Activated T-helper 17 cell treated with anti-CD3 and anti-CD28 coated beads, Interleukin-2, amount 50 U/mL, for 72 hours (primary cell): Measurements from ENCODE around the gene P2RX3. TPM values are rescaled to one million over a fixed set of nuclear protein-coding genes. Genes with fewer than 3 reads are reported as not detected.

ENCODE experiments used
- ATAC-seq: fragments of 150-1000 bp; cut with Tn5 transposase; replicated peaks from 2 replicates; pipeline ENCODE4 v1.10.0; 2021; ENCODE audit warnings: mild to moderate bottlenecking, moderate library complexity
- H3K27ac Mint-ChIP-seq: one replicate; pipeline ENCODE4 v1.8.0; 2022; ENCODE audit warnings: mixed read lengths
- H3K27me3 Mint-ChIP-seq: one replicate; pipeline ENCODE4 v1.8.0; 2022; ENCODE audit warnings: mixed read lengths
- H3K36me3 Mint-ChIP-seq: one replicate; pipeline ENCODE4 v1.8.0; 2022; ENCODE audit warnings: low read depth, mild to moderate bottlenecking, mixed read lengths
- H3K4me1 Mint-ChIP-seq: one replicate; pipeline ENCODE4 v1.8.0; 2022; ENCODE audit warnings: mixed read lengths
- H3K4me3 Mint-ChIP-seq: one replicate; pipeline ENCODE4 v1.8.0; 2022; ENCODE audit warnings: mild to moderate bottlenecking, mixed read lengths
- H3K9me3 Mint-ChIP-seq: one replicate; pipeline ENCODE4 v1.8.0; 2022; ENCODE audit warnings: mixed read lengths
- total RNA-seq, 2 donors: library from RNA; stranded (reverse); gene quantifications; one replicate each; pipeline ENCODE4 v1.2.3, GENCODE V29; 2022

The P2RX3 gene
- total RNA-seq, 2 donors from 2014 or later, result not detected

DNA sequence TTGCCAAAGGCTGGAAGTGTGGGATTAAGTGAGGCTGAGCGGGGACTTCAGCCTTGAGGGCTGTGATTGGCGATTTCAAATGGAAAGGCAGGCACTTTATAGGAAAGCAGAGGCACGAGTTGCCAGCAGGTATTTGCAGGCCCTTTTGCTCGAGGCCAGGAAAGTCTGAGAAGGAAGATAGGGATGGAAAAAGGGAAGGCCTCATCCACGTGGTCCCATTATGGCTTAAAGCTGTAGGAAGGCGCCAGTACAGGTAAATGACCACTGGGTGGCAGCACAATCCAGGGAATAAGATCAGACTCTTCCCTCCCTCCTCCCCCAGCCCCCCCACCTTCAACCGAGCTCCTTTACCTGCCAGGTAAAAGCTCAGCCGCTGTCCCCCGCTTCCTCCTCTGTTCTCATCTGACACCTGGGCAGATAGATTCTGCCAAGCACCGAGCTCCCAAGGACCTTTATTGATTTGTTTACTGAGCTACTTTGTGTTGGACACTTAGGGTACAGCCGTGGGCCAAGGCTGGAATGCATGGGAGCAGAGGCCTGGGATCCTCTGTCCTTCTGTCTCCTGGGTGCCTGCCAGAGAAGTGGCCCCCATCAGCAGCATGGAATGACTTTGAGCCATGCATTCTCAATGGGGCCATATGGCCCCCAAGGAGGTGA is 7.5 kb downstream of the P2RX3 start:
- peak overlapping the region; percentile 36 for H3K27ac Mint-ChIP-seq
- no peak overlapping the region for H3K4me3 Mint-ChIP-seq
- H3K27me3 Mint-ChIP-seq, result no peaks in the 10 kb centered on the region
- no peaks in the 10 kb centered on the region for H3K36me3 Mint-ChIP-seq
- H3K4me1 Mint-ChIP-seq, result peaks cover 8% of the 10 kb centered on the region
- no peaks in the 10 kb centered on the region for H3K9me3 Mint-ChIP-seq
- ATAC-seq, result peak; percentile 78

DNA sequence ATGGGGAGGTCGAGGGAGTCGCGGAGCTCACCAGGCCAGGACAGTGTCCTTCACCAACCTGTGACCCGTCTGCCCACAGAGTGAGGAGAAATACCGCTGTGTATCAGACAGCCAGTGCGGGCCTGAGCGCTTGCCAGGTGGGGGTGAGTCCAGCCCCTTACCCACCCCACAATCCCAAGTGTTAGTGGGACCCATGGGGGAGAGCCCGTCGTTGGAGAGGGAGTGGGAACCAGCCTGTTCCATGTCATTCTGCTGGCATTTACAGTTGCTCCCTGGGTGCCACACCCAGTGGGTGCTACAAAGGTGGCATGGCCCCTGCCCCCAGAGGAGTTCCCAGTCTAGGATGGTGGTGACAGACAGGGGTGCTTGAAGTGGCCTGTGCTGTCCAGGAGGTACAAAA is 9.2 kb downstream of the P2RX3 start:
- Mint-ChIP-seq H3K4me3 (no peak overlapping the region), H3K9me3 (no peaks in the 10 kb centered on the region), H3K4me1 (peaks cover 8% of the 10 kb centered on the region), H3K27ac (peak overlapping the region; percentile 31), H3K36me3 (no peaks in the 10 kb centered on the region), H3K27me3 (no peaks in the 10 kb centered on the region)
- no peak for ATAC-seq

DNA sequence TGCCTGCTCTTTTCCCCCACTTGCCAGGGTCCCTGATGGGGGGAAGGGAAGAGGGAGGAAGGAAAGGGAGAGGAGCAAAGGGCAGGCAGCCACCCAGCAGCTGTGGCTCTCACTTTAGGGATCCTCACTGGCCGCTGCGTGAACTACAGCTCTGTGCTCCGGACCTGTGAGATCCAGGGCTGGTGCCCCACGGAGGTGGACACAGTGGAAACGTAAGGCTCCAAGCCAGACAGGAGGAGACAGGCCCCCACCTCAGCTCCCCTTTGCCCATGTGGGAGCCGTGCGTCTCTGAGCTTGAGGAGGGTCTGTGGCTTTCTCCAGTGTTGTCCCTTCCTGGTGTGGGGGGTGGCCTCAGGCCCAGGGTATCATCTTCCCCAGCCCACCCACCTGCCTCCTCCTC is 9.9 kb downstream of the P2RX3 start:
- peaks cover 8% of the 10 kb centered on the region for H3K4me1 Mint-ChIP-seq
- H3K27ac Mint-ChIP-seq, result peak overlapping the region; percentile 31
- no peaks in the 10 kb centered on the region for H3K36me3 Mint-ChIP-seq
- no peak overlapping the region for H3K4me3 Mint-ChIP-seq
- no peaks in the 10 kb centered on the region for H3K27me3 Mint-ChIP-seq
- ATAC-seq, result no peak
- no peaks in the 10 kb centered on the region for H3K9me3 Mint-ChIP-seq

DNA sequence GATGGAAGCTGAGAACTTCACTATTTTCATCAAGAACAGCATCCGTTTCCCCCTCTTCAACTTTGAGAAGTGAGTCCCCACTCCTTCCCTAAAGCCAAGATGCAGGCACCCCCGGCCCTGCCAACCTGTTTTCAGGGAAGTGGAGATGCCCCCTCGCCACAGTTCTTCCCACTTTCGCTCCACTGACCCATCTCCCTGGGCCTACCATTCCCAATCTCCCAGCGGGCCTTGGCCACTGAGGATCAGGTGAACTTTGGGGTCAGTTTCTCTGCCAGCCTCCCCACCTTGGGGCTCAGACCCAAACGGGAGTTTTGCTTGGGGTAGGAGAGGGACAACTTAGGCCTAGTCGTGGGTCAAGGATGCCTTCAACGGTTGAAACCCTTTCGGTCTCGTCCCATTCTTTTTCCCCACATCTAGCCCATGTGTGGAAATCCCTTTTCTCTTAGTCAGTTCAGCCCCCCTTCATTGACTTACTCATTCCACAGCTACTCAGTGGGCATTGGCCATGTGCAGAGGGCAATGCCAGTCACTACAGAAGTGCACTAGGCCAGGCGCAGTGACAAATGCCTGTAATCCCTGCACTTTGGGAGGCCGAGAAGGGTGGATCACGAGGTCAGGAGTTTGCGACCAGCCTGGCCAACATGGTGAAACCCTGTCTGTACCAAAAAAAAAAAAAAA is 10.6 kb downstream of the P2RX3 start:
- Mint-ChIP-seq H3K9me3 (no peaks in the 10 kb centered on the region), H3K27me3 (no peaks in the 10 kb centered on the region), H3K4me1 (peaks cover 8% of the 10 kb centered on the region), H3K36me3 (no peaks in the 10 kb centered on the region), H3K27ac (no peak overlapping the region), H3K4me3 (no peak overlapping the region)
- no peak for ATAC-seq

DNA sequence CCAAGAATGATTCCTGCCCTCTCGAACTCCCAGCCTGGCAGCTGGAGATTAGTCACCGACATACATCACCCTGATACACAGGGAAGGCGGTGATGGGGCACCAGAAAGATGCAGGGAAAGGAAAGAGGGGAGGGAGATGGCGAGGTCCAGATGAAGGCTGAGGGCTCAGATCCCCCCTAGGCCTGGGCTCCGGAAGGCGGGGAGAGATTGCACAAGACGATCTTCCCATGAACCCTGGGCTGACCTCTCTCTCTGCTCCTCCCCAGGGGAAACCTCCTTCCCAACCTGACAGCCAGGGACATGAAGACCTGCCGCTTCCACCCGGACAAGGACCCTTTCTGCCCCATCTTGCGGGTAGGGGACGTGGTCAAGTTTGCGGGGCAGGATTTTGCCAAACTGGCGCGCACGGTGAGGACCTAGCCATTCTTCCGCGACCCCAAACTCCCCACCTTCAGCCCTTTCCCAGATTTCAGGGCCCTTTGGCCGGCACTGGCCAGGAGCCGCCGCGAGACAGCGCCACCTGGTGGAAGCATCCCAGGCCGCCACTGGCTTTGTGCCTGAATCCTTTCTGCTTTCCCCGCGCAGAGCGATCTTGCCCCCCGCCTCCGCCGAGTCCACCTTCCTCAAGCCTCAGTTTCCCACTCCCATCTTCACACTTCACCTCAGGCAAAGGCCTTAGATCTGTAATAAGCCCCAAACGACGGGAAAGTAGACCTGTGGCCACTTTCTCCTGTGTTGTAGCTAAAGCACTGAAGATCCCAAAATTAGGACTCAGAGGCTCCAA is 11.5 kb downstream of the P2RX3 start:
- H3K4me3 Mint-ChIP-seq, result no peak overlapping the region
- peak; percentile 65 for ATAC-seq
- peaks cover 8% of the 10 kb centered on the region for H3K4me1 Mint-ChIP-seq
- H3K36me3 Mint-ChIP-seq, result no peaks in the 10 kb centered on the region
- H3K27ac Mint-ChIP-seq, result no peak overlapping the region
- H3K9me3 Mint-ChIP-seq, result no peaks in the 10 kb centered on the region
- H3K27me3 Mint-ChIP-seq, result peaks cover 4% of the 10 kb centered on the region

DNA sequence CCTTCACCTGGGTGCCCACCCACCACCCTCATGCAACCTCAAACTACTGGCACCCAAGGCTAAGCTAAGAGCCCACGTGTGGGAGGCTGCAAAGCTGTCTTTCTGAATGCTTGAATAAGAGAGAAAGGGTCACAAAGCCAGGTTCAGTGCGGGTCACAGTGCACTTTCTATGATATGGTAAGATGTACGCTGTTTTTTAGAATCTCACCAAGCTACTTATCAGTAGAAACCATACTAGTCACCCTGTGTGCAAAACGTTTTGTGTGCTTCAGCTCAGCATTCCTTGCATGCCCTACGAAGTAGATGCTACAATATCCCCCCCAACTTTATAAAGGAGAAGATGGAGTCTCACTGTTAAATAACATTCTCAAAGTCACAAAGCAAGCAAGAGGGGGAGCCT is 14.9 kb downstream of the P2RX3 start:
- no peaks in the 10 kb centered on the region for H3K36me3 Mint-ChIP-seq
- H3K27me3 Mint-ChIP-seq, result peaks cover 7% of the 10 kb centered on the region
- no peaks in the 10 kb centered on the region for H3K4me1 Mint-ChIP-seq
- no peak overlapping the region for H3K4me3 Mint-ChIP-seq
- no peak for ATAC-seq
- H3K9me3 Mint-ChIP-seq, result no peaks in the 10 kb centered on the region
- H3K27ac Mint-ChIP-seq, result no peak overlapping the region

DNA sequence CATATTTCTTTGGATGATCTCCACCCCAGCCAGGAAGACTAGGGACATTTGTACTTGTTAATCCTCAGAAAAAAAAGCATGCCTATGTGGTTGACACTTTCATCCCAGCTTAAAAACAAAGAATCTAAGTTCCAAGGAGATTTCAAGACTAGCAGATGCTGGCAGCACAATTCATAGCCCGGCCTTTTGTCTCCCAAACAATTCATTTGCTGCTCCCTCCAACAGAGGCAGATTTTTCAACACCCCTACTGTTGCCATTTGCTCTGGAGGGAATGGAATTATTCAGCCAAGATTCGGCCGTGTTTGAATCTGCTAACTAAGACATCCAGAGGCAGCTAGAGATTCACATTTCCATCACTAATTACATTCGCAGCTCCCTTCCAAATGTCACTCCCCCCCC is 15.3 kb downstream of the P2RX3 start:
- Mint-ChIP-seq H3K4me1 (no peaks in the 10 kb centered on the region), H3K36me3 (no peaks in the 10 kb centered on the region), H3K4me3 (no peak overlapping the region), H3K9me3 (no peaks in the 10 kb centered on the region), H3K27me3 (peaks cover 7% of the 10 kb centered on the region), H3K27ac (no peak overlapping the region)
- ATAC-seq, result no peak

DNA sequence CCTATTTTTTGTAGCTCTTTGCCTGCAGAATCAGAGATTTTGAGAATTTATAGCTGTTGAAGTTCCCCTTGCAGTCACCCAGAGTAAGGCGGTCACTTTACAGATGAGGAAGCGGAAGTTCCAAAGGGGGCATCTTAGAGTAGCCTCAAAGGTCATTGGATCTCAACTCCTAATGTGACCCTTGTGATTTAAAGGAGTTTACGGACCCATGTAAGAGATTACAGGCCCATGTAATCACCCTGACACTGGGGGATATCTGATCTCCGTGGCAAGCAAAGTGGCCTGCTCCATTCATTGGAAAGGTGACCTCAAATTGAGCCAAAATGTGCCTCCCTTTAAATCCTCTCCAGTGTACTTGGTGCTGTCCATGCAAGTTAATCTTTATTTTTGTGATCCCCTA is 15.7 kb downstream of the P2RX3 start:
- no peak for ATAC-seq

DNA sequence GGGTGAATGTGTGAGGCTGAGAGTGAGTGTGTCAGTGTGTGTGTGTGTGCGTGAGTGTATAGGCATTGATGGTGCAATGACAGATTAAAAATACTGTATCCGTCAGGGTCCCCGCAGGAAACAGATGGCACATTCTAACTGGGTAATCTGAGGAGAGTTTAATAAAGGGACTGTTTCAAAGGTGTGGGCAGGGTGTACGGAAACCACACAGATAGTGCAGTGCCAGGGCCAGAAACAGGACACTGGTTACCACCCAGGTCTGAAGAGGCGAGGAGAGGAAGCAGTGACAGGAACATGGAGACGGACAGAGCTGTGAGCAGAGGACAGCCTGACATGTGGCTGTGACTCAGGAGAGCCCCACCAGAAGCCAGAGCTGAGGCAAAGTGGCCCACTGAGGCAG is 16.5 kb downstream of the P2RX3 start:
- no peak for ATAC-seq

More for the DNA sequence above, 15.7 kb downstream of the P2RX3 start:
- no peaks in the 10 kb centered on the region for H3K4me1 Mint-ChIP-seq
- no peak overlapping the region for H3K27ac Mint-ChIP-seq
- H3K27me3 Mint-ChIP-seq, result peaks cover 7% of the 10 kb centered on the region
- H3K4me3 Mint-ChIP-seq, result no peak overlapping the region
- no peaks in the 10 kb centered on the region for H3K9me3 Mint-ChIP-seq
- H3K36me3 Mint-ChIP-seq, result no peaks in the 10 kb centered on the region

DNA sequence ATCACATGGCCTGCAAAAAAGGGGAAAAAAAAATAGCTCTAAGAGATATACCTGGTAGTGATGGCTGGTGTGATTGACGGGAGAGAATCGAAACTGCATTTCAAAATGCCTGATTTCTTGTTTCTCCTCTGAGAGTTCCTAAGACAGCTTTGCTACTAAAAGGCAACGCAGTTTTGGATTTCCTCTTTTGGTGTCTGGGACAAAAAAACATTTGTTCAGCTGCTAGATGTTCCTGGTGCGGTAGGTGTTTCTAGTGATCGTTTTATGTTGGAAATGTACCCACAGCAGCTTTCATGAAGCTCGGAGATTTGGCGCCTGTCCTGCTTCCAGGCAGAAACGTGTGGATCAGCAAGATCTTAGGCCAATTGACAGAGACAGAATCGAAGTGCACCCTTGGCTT is 18.1 kb downstream of the P2RX3 start:
- Mint-ChIP-seq H3K27me3 (peaks cover 7% of the 10 kb centered on the region), H3K36me3 (no peaks in the 10 kb centered on the region), H3K4me1 (no peaks in the 10 kb centered on the region), H3K27ac (no peak overlapping the region), H3K4me3 (no peak overlapping the region), H3K9me3 (no peaks in the 10 kb centered on the region)
- no peak for ATAC-seq

More for the DNA sequence above, 16.5 kb downstream of the P2RX3 start:
- no peaks in the 10 kb centered on the region for H3K4me1 Mint-ChIP-seq
- H3K4me3 Mint-ChIP-seq, result no peak overlapping the region
- peaks cover 7% of the 10 kb centered on the region for H3K27me3 Mint-ChIP-seq
- H3K27ac Mint-ChIP-seq, result no peak overlapping the region
- no peaks in the 10 kb centered on the region for H3K36me3 Mint-ChIP-seq
- no peaks in the 10 kb centered on the region for H3K9me3 Mint-ChIP-seq

DNA sequence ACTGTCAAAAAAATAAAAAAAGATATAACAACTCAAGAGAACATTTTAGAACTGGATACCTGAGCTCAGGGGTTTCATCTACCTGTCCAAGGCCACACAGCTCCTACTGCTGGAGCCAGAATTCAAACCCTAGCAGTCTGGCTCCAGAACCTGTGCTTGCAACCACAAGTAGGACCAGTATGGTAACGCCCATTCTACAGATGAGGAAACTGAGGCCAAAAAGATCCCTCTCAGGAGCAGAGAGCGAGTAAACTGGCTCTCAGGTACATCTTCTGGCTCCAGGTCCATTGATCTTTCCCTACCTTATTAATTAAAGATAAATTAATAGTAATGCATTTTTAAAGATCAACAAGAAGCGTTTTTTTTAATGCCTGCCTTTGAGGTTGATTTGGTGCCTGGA is 19.2 kb downstream of the P2RX3 start:
- no peak for ATAC-seq
- no peaks in the 10 kb centered on the region for H3K4me1 Mint-ChIP-seq
- no peak overlapping the region for H3K4me3 Mint-ChIP-seq
- no peaks in the 10 kb centered on the region for H3K9me3 Mint-ChIP-seq
- no peak overlapping the region for H3K27ac Mint-ChIP-seq
- H3K36me3 Mint-ChIP-seq, result no peaks in the 10 kb centered on the region
- peaks cover 7% of the 10 kb centered on the region for H3K27me3 Mint-ChIP-seq

DNA sequence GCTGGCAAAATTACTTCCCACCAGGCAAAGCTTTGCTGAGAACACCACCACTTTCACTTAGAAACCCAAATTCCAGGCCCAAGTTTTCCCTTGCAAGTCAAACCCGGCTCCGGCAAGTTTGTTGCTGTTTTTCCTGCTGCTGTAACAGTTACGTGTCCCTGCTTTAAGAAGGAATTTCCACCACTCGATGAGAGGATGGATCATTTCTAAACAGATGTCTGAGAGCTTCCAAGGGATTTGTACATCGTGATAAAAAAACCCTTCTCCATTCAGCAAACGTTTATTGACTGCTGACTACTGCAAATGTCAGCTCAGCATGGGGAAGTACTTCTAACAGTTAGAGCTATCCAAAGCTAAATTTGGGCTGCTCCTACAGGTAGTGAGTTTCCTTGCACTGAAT is 19.7 kb downstream of the P2RX3 start:
- Mint-ChIP-seq H3K27me3 (peaks cover 9% of the 10 kb centered on the region), H3K4me3 (no peak overlapping the region), H3K27ac (no peak overlapping the region), H3K4me1 (no peaks in the 10 kb centered on the region), H3K36me3 (no peaks in the 10 kb centered on the region), H3K9me3 (no peaks in the 10 kb centered on the region)
- no peak for ATAC-seq

DNA sequence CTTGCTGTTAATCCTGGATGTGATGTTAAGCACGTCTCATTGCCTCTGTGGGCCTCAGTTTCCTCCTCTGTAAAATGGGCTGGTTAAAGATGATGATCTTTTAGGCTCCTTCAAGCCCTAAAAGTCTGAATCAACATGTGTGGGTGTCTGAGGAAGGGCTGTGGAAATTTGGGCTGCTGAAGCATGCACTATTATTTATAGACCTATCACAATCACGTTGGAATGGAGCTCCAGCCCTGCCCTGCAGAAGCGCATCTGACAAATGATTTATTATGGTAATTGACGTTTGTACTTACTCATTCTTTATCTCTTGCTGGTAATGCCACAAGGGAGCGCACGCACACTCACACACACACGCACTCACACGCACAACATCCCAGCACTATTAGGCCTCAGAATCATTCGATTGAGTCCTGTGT is 20.4 kb downstream of the P2RX3 start:
- ATAC-seq, result peak; percentile 26
- no peaks in the 10 kb centered on the region for H3K36me3 Mint-ChIP-seq
- no peak overlapping the region for H3K27ac Mint-ChIP-seq
- H3K4me1 Mint-ChIP-seq, result no peaks in the 10 kb centered on the region
- peaks cover 15% of the 10 kb centered on the region for H3K27me3 Mint-ChIP-seq
- no peaks in the 10 kb centered on the region for H3K9me3 Mint-ChIP-seq
- no peak overlapping the region for H3K4me3 Mint-ChIP-seq

DNA sequence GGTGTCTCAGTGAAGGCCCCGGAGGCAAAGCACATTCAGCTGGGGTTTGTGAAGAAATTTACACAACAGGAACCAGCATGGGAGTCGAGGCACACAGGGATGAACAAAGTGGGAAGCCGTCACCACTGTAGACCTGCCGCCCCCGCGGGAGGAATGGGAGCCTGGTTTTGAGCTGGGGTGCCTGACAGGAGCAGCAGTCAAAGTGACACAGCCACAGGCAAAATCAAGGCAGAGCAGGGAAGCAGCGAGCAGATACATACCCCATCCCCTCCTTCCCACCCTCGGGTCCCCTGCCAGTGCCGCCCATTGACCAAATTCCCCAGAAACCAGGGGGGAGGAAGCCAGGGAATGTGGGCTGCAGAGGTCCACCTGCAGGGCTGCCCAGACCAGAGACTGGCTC is 20.8 kb downstream of the P2RX3 start:
- H3K27me3 Mint-ChIP-seq, result peaks cover 15% of the 10 kb centered on the region
- H3K4me1 Mint-ChIP-seq, result no peaks in the 10 kb centered on the region
- H3K9me3 Mint-ChIP-seq, result no peaks in the 10 kb centered on the region
- H3K4me3 Mint-ChIP-seq, result no peak overlapping the region
- no peaks in the 10 kb centered on the region for H3K36me3 Mint-ChIP-seq
- H3K27ac Mint-ChIP-seq, result no peak overlapping the region
- ATAC-seq, result no peak

DNA sequence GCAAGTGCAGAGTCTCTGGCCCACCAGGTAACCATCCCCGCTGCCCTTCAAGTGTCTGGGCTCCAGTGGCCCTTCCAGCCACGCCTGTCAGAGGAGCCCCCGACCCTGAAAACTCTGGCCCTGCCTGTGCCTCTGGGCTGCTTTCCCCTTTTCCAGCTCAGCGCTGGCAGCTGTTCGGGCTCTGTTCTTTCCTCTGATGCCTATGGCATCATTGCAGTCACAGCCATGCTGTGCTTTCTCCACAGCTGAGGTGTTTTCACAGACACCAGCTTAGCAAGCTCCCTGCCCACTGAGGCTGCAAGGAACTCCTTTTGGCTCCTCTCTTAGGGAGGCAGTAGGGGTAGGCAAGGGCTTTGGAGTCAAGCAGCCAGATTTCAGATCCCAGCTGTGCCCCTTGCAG is 21.2 kb downstream of the P2RX3 start:
- no peak for ATAC-seq
- Mint-ChIP-seq H3K36me3 (no peaks in the 10 kb centered on the region), H3K27me3 (peaks cover 13% of the 10 kb centered on the region), H3K4me3 (no peak overlapping the region), H3K4me1 (no peaks in the 10 kb centered on the region), H3K27ac (no peak overlapping the region), H3K9me3 (no peaks in the 10 kb centered on the region)
